HepG2 (cell line): Measurements from ENCODE around the gene IGF2BP1. TPM values are rescaled to one million over a fixed set of nuclear protein-coding genes. Genes with fewer than 3 reads are reported as not detected.

Experiments
- BRF2 ChIP-seq: sonication (generic); formaldehyde crosslinking; IDR thresholded peaks from 2 replicates; pipeline ENCODE4 v1.8.1; 2022; ENCODE audit warnings: mild to moderate bottlenecking, missing genetic modification reagents
- CEBPB ChIP-seq: IDR thresholded peaks from 2 replicates; pipeline ENCODE4 v1.6.1; 2011; ENCODE audit warnings: low read depth, low read length, improper control_type of control experiment, borderline replicate concordance
- CEBPG ChIP-seq: IDR thresholded peaks from 2 replicates; pipeline ENCODE4 v1.6.1; 2016
- HNF1A ChIP-seq, 2 experiments: sonication (generic) in 1 of 2; formaldehyde crosslinking in 1 of 2; IDR thresholded peaks; 2 replicates each; pipeline versions ENCODE4 v1.4.0 to v1.6.1; 2016 to 2020; ENCODE audit warnings: borderline replicate concordance in 1 of 2, low read depth in 1 of 2, mild to moderate bottlenecking in 1 of 2, missing genetic modification reagents in 1 of 2
- KLF12 ChIP-seq: sonication (generic); formaldehyde crosslinking; IDR thresholded peaks from 2 replicates; pipeline ENCODE4 v1.4.0; 2020; ENCODE audit warnings: missing genetic modification reagents, borderline replicate concordance
- KMT2A ChIP-seq: sonication (generic); formaldehyde crosslinking; IDR thresholded peaks from 2 replicates; pipeline ENCODE4 v1.4.0; 2020; ENCODE audit warnings: missing genetic modification reagents
- MIXL1 ChIP-seq: IDR thresholded peaks from 2 replicates; pipeline ENCODE4 v1.6.1; 2016
- MTA1 ChIP-seq: sonication (generic); formaldehyde crosslinking; IDR thresholded peaks from 2 replicates; pipeline ENCODE4 v1.4.0; 2020; ENCODE audit warnings: missing genetic modification reagents, mild to moderate bottlenecking, borderline replicate concordance
- MTF2 ChIP-seq: sonication (generic); formaldehyde crosslinking; IDR thresholded peaks from 2 replicates; pipeline ENCODE4 v1.5.0; 2020; ENCODE audit warnings: missing genetic modification reagents, borderline replicate concordance
- POLR2G ChIP-seq: fragments of 200-400 bp; formaldehyde crosslinking; IDR thresholded peaks from 2 replicates; pipeline ENCODE4 v1.6.1; 2018; ENCODE audit warnings: mild to moderate bottlenecking, low read depth, low read length, moderate library complexity
- RARA ChIP-seq: IDR thresholded peaks from 2 replicates; pipeline ENCODE4 v1.6.1; 2016; ENCODE audit warnings: missing genetic modification reagents, missing compliant biosample characterization
- TSC22D2 ChIP-seq: sonication (generic); formaldehyde crosslinking; IDR thresholded peaks from 2 replicates; pipeline ENCODE4 v1.5.1; 2020; ENCODE audit warnings: missing genetic modification reagents, mild to moderate bottlenecking, borderline replicate concordance
- ZKSCAN1 ChIP-seq: fragments of 150-350 bp; IDR thresholded peaks from 2 replicates; pipeline ENCODE4 v1.6.1; 2014; ENCODE audit warnings: low read length
- ZNF138 ChIP-seq: sonication (generic); formaldehyde crosslinking; IDR thresholded peaks from 2 replicates; pipeline ENCODE4 v1.5.0; 2020; ENCODE audit warnings: mild to moderate bottlenecking, low read depth, missing genetic modification reagents
- ZNF143 ChIP-seq: sonication (generic); formaldehyde crosslinking; IDR thresholded peaks from 2 replicates; pipeline ENCODE4 v1.4.0; 2020; ENCODE audit warnings: missing genetic modification reagents
- ZNF337 ChIP-seq: sonication (generic); formaldehyde crosslinking; IDR thresholded peaks from 2 replicates; pipeline ENCODE4 v1.5.1; 2020; ENCODE audit warnings: missing genetic modification reagents, low read depth, mild to moderate bottlenecking, borderline replicate concordance
- ZNF414 ChIP-seq: sonication (generic); formaldehyde crosslinking; IDR thresholded peaks from 2 replicates; pipeline ENCODE4 v1.5.0; 2020; ENCODE audit warnings: missing genetic modification reagents
- ZNF564 ChIP-seq: sonication (generic); formaldehyde crosslinking; IDR thresholded peaks from 2 replicates; pipeline ENCODE4 v1.8.1; 2023; ENCODE audit warnings: mild to moderate bottlenecking, missing genetic modification reagents
- ZNF570 ChIP-seq: sonication (generic); formaldehyde crosslinking; IDR thresholded peaks from 2 replicates; pipeline ENCODE4 v1.4.0; 2020; ENCODE audit warnings: mild to moderate bottlenecking, missing genetic modification reagents, borderline replicate concordance
- ZNF704 ChIP-seq: sonication (generic); formaldehyde crosslinking; IDR thresholded peaks from 2 replicates; pipeline ENCODE4 v1.8.1; 2023; ENCODE audit warnings: mild to moderate bottlenecking, inconsistent platforms, moderate library complexity, missing genetic modification reagents, borderline replicate concordance
- ZNF746 ChIP-seq: sonication (generic); formaldehyde crosslinking; IDR thresholded peaks from 2 replicates; pipeline ENCODE4 v1.8.0; 2022; ENCODE audit warnings: mild to moderate bottlenecking, missing genetic modification reagents
- ZNF83 ChIP-seq: sonication (generic); formaldehyde crosslinking; IDR thresholded peaks from 2 replicates; pipeline ENCODE4 v1.4.0; 2020; ENCODE audit warnings: missing genetic modification reagents, mild to moderate bottlenecking, borderline replicate concordance
- ZNF839 ChIP-seq: sonication (generic); formaldehyde crosslinking; IDR thresholded peaks from 2 replicates; pipeline ENCODE4 v1.4.0; 2020; ENCODE audit warnings: missing genetic modification reagents, mild to moderate bottlenecking, borderline replicate concordance
- polyA plus RNA-seq, 8 experiments: library from polyadenylated mRNA; depleted of rRNA in 3 of 8; stranded (reverse) in 7 of 8; unstranded in 1 of 8; fragments of >200 nt; fragmentation: Illumina TruSeq in 4 of 8; extraction: Trizol in 4 of 8; gene quantifications; 2 replicates each; pipeline versions ENCODE4 v1.2.1 to v1.2.3, GENCODE V29; 2011 to 2016; ENCODE audit warnings: low read depth in 4 of 8, missing spikeins in 1 of 8, mixed read lengths in 1 of 8; ENCODE audit not compliant: insufficient read depth in 1 of 8
- total RNA-seq, 5 experiments: library from RNA; depleted of rRNA; stranded (reverse); fragments of >200 nt; fragmentation: Illumina TruSeq; extraction: Trizol; gene quantifications; 2 replicates each; pipeline ENCODE4 v1.2.3, GENCODE V29; 2016; ENCODE audit warnings: low read depth in 1 of 5

Gene IGF2BP1
- total and polyA plus RNA-seq, 2 of the 13 experiments (the other 11 are each of a cell fraction or from before 2014, with no cell fraction given) = 29.7 to 75.1 TPM

- TF ChIP-seq TSC22D2 (CRISPR knock-in tag) (no peak), ZNF143 (CRISPR knock-in tag) (no peak), MTF2 (CRISPR knock-in tag) (no peak), CEBPG (CRISPR knock-in tag) (peak; percentile 86), ZNF564 (CRISPR knock-in tag) (0 out of 2 replicates have a peak, but pooled peaks have one; percentile 46), HNF1A (IDR thresholded peaks at IDR 0.05; ENCODE audit: low read depth) (no peak), HNF1A (CRISPR knock-in tag; IDR thresholded peaks at IDR 0.05; ENCODE audit: borderline replicate concordance) (no peak), POLR2G (no peak), ZNF839 (no peak), CEBPB (peak; percentile 72; the same call in 1 of the 2 replicates), BRF2 (CRISPR knock-in tag) (no peak), ZNF83 (no peak), KLF12 (no peak), ZNF138 (CRISPR knock-in tag) (no peak), ZNF570 (CRISPR knock-in tag) (no peak), ZNF746 (CRISPR knock-in tag) (no peak), ZKSCAN1 (no peak), MTA1 (CRISPR knock-in tag) (no peak), ZNF414 (CRISPR knock-in tag) (no peak), MIXL1 (no peak), ZNF704 (CRISPR knock-in tag) (0 out of 2 replicates have a peak, but pooled peaks have one; percentile 5), RARA (CRISPR knock-in tag) (no peak), ZNF337 (CRISPR knock-in tag) (no peak), KMT2A (CRISPR knock-in tag) (no peak)
Measured at GRCh38 chr17:49021095-49021767, 24.0 kb downstream of the IGF2BP1 start (continued).
